TTC549 (cell line): ENCODE measurements around the gene ICAM3.
A peak's percentile ranks its signal among the peaks of the same experiment; 100 is the strongest.
"Not testable (repeated sequence)": the region's sequence is repeated elsewhere in the genome, so short reads cannot be mapped to it uniquely, and the experiment has no call there.

Source experiments
- FAIRE-seq: peaks from 2 replicates; lab custom pipeline; 2012; peaks lifted over from hg19 to GRCh38; lab: Jason Lieb, UNC

Gene ICAM3

GRCh38 chr19:10344780-10345179 is 5.4 kb upstream of the ICAM3 start:
- no peak for FAIRE-seq

- no peak for FAIRE-seq
Observed at GRCh38 chr19:10343495-10343894, 4.1 kb upstream of the ICAM3 start.

GRCh38 chr19:10339977-10340376 is 553 bp upstream of the ICAM3 start:
- no peak for FAIRE-seq

- no peak for FAIRE-seq
Observed at GRCh38 chr19:10338940-10339339, 484 bp downstream of the ICAM3 start.

DNA sequence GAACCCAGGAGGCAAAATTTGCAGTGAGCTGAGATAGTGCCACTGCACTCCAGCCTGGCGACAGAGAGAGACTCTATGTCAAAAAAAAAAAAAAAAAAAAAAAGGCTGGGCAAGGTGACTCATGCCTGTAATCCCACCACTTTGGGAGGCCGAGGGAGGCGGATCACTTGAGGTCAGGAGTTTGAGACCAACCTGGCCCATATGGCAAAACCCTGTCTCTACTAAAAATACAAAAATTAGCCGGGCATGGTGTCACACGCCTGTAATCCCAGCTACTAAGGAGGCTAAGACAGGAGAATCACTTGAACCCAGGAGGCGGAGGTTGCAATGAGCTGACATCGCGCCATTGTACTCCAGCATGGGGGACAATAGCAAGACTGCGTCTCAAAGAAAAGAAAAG is 2.7 kb downstream of the ICAM3 start:
- not testable (repeated sequence) for FAIRE-seq

DNA sequence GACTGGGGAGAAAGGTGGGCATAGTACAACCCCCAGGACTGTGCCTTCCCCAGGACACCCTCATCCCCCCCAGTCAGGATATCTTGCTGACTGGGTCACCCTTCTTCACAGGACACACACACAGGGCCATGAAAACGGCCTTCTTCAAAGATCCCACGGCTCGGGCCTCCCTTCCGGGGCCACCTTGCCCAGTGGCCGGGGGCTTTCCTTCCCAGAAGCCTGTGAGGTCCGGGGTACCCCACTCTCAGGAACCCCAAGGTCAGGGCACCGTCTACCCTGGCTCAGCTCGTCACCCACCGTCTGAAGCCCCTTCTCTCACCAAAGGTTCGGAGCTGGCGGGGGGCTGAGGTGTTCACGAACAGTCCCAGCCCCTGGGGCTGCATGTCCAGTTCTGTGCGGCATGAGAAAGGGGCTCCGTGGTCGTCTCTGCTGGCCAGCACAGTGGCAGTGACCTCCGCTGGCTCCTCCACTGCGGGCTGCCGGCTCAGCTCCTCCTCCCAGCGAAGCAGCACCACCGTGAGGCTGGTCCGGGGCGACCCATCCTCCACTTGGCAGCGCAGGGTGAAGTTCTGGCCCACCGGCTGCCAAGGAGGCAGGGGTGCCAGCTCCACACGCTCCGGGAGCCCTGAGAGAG is 4.0 kb downstream of the ICAM3 start:
- FAIRE-seq: no peak

GRCh38 chr19:10334588-10335351 is 4.7 kb downstream of the ICAM3 start:
- FAIRE-seq: peak; percentile 78

DNA sequence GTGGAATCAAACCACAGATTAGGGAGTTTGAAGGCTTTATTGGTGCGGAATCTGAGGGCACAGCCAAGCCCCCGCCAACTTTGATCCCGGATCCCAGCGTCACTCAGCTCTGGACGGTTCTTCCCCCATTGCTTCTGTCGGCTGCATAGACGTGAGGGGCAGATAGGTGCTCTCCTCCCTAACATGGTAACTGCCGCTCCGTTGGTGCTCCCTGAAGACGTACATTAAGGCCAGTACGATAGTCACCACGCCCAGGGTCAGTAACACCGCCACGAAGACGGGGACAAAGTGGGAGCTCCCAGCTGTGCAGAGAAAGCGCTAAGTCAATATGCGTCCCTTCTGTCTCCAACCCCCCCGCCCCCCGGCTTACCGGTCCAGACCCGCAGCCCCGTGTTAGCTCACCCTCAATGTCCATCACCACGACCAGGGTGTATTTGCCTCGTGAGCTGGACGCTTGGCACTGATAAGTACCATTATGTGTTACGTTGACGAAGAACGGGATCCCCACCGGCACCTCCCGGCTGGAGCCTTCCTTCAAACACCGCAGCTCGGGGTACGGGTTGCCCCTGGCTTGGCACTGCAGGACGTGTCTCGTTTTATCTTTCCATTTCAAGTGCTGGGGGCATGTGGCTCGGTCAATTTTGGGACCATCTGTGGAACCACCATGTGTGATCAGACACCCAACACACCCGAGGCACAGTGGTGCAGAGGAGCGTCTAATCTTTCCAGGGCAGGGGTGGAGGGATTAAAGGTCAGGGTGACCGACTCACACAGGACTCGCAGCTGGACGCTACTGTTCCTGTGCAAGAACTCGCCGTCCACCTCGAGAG is 5.5 kb downstream of the ICAM3 start:
- FAIRE-seq: no peak

- FAIRE-seq: peak; percentile 77
Observed at GRCh38 chr19:10332965-10333757, 6.3 kb downstream of the ICAM3 start, which contains the start of gene RAVER1. TSS of gene RAVER1 (minus strand) at chr19:10333529. CDS start at chr19:10333507, 22 bp downstream.

DNA sequence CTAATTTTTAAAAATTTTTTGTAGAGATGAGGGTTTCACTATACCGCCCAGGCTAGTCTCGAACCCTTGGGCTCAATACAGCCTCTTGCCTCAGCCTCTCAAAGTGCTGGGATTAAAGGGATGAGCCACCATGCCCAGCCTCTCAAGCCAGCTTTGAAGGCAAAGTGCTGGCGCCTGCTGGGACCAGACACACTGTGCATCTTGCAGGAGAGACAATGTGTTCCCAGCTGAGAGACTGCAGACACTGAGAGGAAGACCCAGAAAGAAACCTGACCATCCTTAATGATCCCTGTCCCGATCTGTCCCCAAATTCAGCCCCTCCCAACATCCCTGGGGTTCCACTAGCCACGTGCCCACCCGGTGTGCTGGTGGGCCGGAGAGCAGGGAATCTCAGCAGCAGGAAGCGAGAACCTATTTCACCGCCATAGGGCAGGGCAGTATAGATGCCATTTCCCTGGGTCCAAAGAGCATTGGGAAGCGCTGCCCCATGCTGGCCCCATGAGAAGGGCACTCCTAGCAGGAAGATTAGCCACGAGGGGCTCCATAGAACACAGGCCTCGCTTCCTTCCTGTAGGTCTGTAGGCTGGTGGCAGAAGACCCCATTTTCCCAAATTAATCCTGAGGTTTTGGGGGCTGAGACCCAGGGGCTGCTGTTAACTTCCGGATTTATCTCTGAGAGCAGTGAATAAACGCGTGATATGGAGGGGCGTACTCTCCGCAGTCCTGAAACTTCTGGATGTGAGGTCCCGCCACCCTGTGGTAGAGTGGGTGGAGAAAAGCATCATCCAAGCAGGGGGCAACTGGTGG is 7.1 kb downstream of the ICAM3 start:
- no peak for FAIRE-seq

DNA sequence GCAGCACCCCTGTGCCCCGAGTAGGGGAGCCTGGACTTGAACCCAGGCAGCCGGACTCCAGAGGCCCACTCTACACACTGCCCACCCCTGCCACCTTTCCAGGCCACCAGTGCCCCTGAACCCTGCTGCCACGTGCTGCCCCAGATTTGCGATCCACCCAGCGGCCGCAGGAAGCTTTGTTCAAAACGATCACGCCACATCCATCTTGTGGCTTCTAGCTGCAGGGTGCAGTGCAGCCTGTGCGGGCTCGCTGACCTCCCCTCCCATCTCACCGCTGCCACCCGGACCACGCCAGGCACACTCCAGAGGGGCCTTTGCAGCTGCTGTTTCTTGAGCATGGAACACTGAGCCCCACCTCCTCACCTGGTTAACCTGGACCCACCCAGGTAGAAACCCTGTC is 9.9 kb downstream of the ICAM3 start:
- FAIRE-seq: no peak

- FAIRE-seq: no peak
Observed at GRCh38 chr19:10328558-10329429, 10.6 kb downstream of the ICAM3 start.

- FAIRE-seq: no peak
Observed at GRCh38 chr19:10327793-10328192, 11.6 kb downstream of the ICAM3 start.

GRCh38 chr19:10325732-10326131 is 13.7 kb downstream of the ICAM3 start:
- no peak for FAIRE-seq

GRCh38 chr19:10321874-10322835 is 17.3 kb downstream of the ICAM3 start:
- FAIRE-seq: no peak

- no peak for FAIRE-seq
Observed at GRCh38 chr19:10321417-10321797, 18.0 kb downstream of the ICAM3 start.

- no peak for FAIRE-seq
Observed at GRCh38 chr19:10320602-10321416, 18.6 kb downstream of the ICAM3 start.
